ENCODE measurements around the gene TMEM175. TPM values are rescaled to one million over a fixed set of nuclear protein-coding genes. Genes with fewer than 3 reads are reported as not detected.

The TMEM175 gene
- total RNA-seq, 1 donor from 2014 or later: 16.7 TPM

DNA sequence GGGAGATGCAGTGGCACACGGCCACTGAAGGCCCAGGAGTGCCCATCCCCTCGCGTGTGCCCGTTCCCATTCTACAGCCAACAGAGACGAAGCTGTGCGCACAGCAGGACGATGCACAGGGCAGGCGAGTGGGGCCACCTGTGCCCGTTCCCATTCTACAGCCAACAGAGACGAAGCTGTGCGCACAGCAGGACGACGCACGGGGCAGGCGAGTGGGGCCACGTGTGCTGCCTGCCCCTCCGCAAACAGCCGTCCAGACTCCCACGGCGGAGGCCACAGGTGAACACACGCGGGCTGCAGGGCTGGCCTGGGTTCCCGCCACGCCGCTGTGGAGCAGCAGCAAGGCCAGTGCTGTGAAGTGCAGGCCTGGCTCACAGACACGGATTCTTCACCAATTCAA, 32.2 kb upstream of the TMEM175 start:
- no peak for DNase-seq

DNA sequence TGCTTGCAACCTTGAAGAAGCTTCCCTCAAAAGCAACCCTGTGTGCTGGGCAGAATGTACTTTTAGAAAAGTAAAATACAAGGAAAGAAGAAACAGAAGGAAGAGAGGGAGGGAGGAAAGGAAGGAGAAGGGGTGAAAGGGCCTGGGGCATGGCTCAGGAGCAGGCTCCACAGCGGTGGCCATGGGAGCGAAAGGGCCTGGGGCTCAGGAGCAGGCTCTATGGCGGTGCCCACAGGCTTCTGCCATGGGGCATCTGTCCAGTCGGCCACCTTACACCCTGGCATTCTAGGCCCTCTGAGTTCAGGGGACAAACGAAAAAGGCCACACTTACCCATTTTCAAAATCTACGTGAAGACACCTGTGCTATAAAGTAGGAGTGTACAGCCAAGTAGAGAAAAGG, 31.5 kb upstream of the TMEM175 start:
- DNase-seq: no peak

DNA sequence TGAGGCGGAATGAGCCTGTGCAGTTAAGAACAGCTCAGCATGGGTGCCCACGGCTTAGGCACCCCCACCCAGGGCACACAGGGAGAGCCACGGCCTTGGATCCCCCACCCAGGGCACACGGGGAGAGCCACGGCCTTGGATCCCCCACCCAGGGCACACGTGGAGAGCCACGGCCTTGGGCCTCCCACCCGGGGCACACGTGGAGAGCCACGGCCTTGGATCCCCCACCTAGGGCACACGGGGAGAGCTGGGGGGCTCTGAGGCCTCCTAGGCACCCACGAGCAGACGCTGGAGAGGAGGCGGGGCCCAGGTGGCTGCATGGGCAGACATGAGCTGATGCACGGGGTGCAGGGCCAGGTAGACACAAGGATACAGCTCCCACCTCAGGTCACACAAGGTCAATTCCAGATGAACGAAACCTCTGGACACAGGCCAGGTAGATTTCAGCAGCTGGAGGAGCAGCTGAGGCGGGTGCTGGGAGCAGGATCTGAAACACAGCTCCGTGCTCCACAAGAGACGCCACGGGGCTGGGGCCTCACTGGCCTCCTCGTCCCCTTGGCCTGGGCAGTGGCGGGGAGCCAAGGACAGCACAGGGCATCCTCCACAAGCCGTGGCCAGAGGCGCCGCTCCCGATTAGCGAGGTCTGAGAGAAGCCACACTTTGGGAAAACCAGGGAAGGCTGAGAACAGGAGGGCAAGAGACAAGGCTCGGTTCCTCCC, 30.9 kb upstream of the TMEM175 start:
- no peak for DNase-seq

DNA sequence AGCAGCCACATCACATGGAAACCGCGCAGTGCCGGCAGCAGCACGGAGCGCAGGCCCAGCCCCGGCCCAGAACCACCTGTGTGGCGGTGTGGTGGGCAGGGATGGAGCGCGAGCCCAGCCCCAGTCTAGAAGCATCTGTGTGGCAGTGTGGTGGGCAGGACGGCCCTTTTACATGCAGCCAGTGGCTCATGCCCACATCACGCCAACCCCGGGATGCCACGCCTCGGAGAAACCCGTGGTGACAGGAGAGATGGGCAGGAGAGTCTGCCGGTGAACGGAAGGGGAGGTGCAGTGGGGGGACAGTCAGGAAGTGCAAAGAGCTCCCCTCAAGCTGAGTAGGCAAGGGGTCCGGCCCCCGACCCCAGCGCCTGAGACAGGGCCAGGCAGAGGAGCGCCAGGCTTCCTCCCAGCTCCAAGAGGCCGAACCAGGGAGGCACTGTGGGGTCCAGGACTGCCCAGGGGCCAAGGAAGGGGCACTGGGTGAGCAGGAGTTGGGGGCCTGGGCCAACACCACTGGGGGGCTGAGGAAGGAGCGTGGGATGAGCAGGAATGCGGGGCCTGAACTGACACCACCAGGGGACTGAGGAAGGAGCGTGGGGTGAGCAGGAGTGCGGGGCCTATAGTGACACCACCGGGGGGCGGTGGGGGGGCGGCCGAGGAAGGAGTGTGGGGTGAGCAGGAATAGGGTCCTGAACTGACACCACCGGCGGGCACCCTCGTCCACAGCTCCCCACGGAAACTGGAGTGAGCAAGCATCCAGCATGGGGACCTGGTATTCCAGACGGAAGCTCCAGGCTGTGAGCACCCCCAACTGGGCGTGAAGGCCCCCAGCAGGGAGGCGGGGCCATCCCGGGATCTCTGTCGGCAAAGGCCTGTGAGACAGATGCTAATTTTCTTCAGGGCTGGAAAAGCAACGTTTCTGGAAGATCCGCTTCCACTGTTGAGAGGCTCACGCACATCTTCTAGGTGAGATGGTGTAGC, 28.9 kb upstream of the TMEM175 start:
- DNase-seq: no peak

DNA sequence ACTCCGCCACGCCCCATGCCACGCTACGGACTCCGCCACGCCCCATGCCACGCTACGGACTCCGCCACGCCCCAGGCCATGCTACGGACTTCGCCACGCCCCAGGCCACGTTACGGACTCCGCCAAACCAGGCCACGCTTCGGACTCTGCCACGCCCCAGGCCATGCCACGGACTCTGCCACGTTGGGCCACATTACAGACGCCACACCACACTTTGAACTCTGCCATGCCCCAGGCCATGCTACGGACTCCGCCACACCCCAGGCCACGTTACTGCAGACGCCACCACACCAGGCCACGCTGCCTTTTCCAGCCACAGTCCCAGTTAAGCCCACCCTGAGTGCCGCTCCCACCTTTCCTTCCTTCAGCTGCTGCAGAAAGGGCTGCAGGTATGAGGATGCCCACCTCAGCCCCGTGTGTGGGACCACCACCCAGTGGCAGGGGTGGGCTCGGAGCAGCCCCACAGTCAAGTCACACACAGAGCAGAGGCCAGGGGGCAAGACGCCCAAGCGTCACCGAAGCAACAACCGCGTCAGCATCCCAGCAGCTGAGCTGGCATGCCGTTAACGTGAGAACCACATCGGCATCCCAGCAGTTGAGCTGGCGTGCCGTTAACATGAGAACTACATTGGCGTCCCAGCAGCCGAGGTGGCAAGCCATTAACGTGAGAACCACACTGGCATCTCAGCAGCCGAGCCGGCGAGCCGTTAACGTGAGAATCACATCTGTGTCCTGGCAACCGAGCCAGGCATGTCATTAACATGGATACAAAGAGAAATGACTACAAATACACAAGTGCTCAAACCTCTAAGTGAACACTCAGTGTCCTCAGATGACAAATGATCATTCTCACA, 26.5 kb upstream of the TMEM175 start:
- DNase-seq: no peak

DNA sequence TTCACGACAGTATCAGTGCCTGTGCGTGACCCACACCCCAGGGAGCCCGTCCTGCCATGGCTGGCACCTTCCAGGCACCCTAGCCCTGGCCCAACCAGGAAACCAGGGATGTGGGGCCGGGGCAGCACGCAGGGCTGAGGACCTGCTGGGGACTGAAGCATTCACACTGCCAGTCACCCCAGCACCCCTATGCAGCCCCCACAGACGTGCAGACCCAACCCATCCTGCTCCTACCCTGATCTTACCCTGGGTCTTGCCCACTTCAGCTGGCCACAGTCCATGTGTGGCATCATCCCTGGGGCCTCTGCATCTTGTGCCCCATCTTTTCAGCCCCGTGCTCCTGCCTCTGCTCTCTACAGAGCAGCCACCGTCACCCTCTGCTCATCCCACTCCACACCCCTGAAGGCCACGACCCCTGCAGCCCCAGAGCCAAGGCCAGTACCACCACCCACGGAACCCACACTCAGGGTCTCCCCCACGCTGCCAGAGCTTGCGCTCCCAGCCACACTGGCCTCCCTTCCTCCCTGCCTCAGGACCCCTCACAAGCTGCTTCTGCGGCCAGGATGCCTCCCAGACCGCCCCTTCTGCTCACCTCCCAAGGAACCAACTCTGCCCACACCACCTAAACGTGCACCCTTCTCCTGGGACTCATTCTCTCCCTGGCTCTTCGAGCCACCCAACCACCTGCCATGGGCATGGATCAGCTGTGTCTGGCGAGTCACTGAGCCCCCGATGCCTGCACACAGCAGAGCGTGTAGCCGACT, 25.7 kb upstream of the TMEM175 start:
- no peak for DNase-seq

DNA sequence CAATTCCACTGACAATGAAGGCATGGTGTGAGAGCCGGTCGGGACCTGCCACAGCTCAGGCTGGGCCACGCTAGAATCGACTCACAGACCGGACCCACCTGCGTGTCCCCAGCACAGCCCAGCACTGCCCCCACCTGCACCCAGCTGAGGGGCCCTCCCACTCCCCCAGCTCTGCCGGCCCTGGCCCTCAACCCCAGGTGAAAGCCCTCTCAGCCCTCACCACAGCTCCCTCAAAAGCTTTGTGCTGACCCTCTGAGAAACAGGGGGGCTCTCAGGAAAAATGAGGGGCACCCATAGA, 25.2 kb upstream of the TMEM175 start:
- no peak for DNase-seq

DNA sequence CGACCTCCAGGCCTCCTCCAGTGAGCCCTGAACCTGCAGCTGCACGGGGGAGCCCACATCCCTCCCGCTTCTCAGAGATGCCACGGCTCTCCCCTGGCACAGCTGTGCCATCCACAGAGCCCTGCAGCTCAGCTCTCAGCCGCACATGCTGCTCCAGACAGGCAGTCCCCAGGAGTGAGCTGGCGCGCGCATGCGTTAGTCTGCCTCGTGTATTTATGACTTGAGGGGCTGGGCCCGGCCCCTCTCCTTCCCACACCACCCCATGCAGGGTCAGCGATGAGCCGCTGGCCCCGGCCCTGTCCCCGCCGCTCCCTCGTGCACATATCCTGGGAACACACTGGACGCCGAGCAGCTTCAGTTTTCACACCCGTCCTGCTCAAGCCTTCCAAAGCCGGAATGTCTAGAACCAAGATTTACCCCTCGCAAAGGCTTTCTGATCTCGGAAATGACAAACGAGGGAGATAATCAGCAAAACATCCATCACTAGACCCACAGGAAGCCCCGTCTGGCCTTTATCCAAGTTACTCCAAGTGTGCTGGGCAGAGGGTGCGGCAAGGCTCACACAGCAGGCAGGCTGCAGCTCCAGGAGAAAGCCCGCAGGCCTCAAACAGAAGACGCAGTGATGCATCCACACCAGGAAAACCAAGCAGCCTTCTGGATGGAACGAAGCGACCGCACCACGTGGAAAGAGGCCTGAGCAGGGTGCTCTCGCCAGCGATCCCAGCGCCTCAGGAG, 24.4 kb upstream of the TMEM175 start:
- no peak for DNase-seq

DNA sequence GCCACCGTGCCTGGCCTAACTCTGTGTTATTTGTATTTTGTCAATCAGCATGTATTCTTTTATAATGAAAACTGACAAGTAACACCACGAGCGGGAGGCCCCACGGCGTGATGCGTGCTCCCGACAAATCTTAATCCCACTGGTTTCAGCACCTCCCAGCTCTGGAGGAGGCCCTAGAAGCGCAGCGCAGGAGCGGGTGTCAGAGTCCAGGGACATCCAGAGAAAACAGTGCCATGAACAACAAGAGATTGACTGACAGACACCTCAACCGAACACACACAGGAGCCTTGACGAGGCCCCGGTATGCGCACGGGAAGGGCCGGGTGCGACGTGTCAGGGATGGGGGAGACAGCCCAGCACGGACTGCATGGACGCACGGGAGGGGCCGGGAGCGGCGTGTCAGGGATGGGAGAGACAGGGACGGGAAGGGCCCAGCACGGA, 23.1 kb upstream of the TMEM175 start:
- no peak for DNase-seq

DNA sequence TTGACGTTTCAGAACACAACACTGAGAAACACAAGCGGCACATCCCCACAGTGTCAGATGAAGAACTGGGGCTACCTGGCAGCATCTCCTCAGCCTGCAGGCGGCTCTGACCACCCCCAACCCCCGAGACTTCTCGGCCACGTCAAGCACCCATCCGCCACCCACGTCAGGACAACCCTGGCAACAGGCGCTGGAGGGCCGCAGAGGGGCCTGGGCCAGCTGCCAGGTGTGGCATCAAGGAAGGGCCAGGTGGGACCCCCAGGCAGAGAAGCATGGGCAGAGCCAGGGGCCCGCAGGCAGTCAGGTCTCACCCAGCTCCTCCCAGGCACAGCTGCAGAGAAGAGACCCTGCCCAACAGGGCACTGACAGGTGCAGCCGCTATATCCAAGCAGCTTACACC, 22.4 kb upstream of the TMEM175 start:
- no peak for DNase-seq

DNA sequence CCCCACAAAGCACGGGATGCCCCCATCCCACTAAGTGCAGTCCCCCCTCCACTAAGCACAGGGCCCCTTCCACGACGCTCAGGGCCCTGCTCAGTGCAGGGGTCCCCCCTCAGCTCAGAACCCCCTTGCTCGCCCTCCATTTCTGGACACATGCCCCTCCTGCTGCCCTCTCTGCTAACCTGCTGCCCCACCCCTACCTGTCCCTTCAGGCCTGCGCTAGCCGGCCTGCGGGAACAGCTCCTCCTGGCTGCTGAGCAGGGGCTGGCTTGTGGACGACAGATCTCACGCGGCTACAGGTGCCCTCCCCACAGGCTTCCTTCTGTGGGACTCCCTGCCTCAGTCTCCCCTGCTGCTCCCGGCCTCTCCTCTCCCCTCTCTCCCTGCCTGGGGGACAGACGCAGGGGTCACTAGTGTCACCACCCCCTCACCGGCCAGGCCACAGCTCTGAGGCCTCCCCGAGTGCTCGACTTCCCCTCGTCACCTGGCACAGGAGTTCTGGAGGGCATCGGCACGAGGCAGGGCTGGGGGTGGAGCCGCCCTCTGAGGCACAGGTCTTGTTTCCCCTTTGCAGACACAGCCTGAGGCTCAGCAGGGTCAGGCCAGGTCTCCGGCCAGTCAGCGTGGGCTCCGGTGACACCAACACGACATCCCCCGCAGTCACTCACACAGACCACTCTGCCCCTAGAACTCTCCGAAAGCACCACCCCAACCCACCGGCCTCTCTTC, 21.7 kb upstream of the TMEM175 start:
- DNase-seq: no peak

DNA sequence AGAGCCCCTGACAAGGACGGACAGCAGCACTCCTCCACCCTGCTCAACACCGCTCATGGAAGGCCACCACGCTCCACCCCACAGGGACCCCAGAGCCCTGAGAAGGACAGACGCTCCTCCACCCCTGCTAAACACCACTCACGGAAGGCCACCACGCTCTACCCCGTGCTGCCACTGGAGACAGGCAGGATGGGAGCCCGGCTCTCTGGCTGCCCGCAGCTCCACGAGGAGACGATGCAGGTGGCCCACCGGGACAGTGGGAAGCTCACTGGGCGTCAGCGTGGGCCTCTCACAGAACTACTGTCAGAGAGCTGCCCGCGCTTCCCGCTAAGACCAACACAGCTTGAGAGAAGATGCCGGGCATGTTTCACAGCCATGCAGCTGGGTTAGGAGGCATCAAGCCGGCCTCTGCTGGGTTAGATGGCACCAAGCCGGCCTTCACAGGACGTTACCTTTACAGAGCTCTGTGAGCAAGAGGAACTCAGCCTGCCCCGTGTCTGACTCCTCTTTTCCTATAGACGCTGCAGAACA, 21.0 kb upstream of the TMEM175 start:
- DNase-seq: no peak

DNA sequence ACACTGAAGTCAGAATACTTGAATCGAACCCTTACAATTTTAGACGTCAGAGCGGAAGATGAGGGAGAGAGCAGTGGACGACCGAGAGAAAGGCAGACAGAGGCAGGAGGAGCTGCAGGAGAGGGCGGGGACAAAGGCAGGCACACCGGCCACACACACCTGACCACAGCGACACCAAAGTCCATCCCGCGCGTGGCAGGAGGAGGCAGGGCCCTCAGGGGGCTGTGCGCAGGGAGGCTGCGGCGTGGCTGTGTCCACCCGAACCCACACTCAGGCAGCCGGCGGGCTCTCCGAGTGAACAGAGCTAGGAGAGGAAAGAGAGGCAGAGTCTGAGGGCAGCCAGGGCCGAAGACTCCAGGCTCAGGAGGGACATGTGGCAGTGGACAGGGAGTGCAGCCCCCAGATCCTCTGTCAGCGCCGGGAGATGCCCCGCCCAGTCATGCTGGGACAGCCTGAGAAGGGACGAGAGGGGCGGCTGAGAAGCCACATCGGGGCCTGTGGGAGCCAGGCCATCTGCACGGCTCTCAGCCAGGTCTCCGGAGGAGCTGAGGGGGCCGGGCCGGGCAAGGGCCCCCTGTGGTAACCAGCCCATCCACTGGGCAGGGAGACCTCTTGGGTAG, 20.3 kb upstream of the TMEM175 start:
- no peak for DNase-seq

DNA sequence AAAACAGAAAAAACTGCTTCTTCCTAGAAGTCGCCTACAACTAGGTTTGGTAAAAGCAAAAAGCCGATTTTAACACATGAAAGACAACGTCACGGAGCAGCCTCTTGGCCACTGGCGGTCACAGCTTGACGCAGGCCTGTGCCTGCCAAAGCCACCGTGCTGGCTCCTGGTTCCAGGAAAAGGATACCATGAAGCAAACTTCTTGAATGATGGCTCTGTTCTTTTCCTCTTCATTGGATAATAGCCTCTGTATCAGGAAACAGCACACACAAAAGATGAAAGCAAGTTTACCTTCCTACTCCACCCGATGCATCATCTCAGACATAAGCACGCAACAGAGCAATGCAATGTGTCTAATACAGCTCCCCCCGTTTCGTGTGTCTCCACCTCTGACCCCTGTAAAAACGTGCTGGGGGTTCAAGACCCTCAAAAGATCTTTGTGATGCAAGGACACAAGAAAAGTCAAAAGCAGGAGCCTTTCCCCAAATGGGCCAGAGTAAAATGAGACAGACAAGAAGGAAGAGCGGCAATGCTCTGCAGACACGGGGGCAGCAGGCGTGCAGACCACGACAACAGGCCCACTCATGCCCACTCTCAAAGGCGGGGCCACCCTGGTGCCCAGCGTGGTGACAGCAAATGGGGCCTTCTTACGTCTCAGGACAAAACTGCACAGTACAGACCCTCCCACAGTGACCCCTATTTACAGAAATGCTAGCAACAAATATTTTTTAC, 19.5 kb upstream of the TMEM175 start:
- DNase-seq: no peak

DNA sequence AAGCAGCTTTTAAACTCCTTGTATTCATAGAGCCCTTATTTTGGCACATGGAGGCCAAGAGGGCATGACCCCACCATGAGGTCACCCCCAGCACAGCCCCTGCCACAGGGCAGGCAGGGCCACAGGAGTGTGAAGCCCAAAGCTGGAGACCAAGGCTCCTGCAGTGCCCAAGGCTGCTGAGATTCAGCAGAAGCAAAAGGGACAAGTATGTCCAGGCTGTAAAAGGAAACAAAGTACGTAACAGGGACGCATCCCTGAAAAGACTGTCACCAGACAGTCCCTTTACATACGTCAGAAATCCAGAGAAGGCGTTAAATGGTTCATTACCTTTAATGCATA, 19.0 kb upstream of the TMEM175 start:
- DNase-seq: no peak

DNA sequence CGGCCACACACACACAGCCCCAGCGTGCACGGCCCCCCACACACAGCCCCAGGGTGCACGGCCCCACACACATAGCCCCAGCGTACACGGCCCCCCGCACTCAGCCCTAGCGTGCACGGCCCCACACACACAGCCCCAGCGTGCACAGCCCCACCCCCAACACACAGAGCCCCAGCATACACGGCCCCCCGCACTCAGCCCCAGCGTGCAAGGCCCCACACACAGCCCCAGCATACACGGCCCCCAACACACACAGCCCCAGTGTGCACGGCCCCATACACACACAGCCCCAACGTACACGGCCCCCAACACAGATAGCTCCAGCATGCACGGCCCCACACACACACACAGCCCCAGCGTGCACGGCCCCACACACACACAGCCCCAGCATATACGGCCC, 17.7 kb upstream of the TMEM175 start:
- no peak for DNase-seq

DNA sequence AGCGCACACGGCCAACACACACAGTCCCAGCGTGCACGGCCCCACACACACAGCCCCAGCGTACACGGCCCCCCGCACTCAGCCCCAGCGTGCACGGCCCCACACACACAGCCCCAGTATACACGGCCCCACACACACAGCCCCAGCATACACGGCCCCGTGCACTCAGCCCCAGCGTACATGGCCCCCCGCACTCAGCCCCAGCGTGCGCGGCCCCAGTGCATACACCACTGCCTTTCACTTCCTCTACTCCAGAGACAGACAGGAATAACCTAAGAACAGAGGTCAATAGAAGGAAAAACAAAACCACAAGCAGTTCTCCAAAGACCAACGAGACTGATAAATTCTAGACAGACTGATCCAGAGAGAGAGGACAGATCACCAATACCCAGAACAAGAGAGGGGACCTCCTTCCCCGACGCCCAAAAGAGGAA, 17.2 kb upstream of the TMEM175 start:
- no peak for DNase-seq

DNA sequence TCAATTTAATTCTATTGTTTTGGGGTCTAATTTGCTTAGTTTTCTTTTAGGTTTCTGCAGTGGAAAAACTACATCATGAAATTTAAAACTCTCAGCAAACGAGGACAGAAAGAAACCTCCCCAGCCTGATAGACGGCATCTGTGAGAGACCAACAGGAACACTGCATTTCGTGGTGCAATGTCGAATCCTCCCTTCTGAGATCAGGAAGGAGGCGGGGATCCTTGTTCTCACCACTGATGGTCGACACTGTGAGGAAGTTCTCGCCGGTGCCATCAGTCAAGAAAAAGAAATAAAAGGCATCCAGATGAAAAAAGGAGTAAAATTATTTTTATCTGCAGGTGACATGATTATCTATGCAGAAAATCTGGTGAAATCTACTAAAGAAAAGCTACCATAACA, 16.7 kb upstream of the TMEM175 start:
- DNase-seq: no peak

DNA sequence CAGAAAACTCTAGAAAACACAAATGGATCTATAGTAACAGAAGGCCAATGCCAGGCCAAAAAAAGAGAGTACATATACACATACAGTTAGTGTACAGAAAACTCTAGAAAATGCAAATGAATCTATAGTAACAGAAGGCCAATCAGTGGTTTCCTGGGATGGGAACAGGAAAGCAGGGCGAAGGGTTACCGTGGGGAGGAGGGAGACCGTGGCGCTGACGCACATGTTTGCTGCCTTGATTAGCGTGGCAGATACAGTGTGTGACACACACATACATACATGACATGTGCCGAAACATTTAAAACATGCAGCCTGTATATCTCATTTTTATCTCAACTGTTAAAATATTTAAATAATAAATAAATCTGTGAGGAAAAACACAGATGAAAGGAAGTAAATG, 14.8 kb upstream of the TMEM175 start:
- DNase-seq: no peak

Data from tongue (tissue), 2 donors.